ENCODE data around the gene IL1A. TPM values are rescaled to one million over a fixed set of nuclear protein-coding genes. Genes with fewer than 3 reads are reported as not detected.

The IL1A gene
- total RNA-seq, 2 experiments from 2014 or later: not detected

GRCh38 chr2:112787729-112788393, 3.6 kb upstream of the IL1A start:
- Histone ChIP-seq H3K4me1 (ENCODE audit: insufficient read depth, low read length) (no peaks in the 10 kb centered on the region), H3K4me3 (ENCODE audit: low read length) (no peak overlapping the region), H3K36me3 (ENCODE audit: insufficient read depth, low read length) (no peaks in the 10 kb centered on the region), H3K9me3 (ENCODE audit: control insufficient read depth in 1 of 2, insufficient read depth in 1 of 2, low read length in 2 of 2) (no peaks in the 10 kb centered on the region), H3K27me3 (ENCODE audit: control insufficient read depth in 1 of 2, insufficient read depth in 2 of 2, low read length in 2 of 2) (no peaks in the 10 kb centered on the region), H3K27ac (ENCODE audit: low read depth in 1 of 2, low read length in 2 of 2) (no peak overlapping the region)
- ChIA-PET POLR2A (no interaction called here), CTCF (no interaction called here)
- Mint-ChIP-seq H3K36me3 (ENCODE audit: low read depth) (no peaks in the 10 kb centered on the region), H3K4me1 (ENCODE audit: low read depth) (no peaks in the 10 kb centered on the region), H3K27ac (no peak overlapping the region), H3K4me3 (no peak overlapping the region), H3K9me3 (no peaks in the 10 kb centered on the region), H3K27me3 (peaks cover 11% of the 10 kb centered on the region)
- DNase-seq (peak in 1 of 14 experiments; percentile 22), ATAC-seq (ENCODE audit: poor library complexity) (no peak)
- intact Hi-C loops (cut with DNase I, micrococcal nuclease): no loop called here
- TF ChIP-seq, protein P1, sequence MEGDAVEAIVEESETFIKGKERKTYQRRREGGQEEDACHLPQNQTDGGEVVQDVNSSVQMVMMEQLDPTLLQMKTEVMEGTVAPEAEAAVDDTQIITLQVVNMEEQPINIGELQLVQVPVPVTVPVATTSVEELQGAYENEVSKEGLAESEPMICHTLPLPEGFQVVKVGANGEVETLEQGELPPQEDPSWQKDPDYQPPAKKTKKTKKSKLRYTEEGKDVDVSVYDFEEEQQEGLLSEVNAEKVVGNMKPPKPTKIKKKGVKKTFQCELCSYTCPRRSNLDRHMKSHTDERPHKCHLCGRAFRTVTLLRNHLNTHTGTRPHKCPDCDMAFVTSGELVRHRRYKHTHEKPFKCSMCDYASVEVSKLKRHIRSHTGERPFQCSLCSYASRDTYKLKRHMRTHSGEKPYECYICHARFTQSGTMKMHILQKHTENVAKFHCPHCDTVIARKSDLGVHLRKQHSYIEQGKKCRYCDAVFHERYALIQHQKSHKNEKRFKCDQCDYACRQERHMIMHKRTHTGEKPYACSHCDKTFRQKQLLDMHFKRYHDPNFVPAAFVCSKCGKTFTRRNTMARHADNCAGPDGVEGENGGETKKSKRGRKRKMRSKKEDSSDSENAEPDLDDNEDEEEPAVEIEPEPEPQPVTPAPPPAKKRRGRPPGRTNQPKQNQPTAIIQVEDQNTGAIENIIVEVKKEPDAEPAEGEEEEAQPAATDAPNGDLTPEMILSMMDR (IDR thresholded peaks at IDR 0.05): no peak

GRCh38 chr2:112787294-112787693, 3.0 kb upstream of the IL1A start:
- H3K4me1 ChIP-seq (ENCODE audit: insufficient read depth, low read length): no peaks in the 10 kb centered on the region
- no peaks in the 10 kb centered on the region for H3K4me1 Mint-ChIP-seq (ENCODE audit: low read depth)
- no peak overlapping the region for H3K4me3 ChIP-seq (ENCODE audit: low read length)
- H3K9me3 Mint-ChIP-seq: no peaks in the 10 kb centered on the region
- intact Hi-C loops (cut with DNase I, micrococcal nuclease): no loop called here
- no peaks in the 10 kb centered on the region for H3K27me3 ChIP-seq (ENCODE audit: control insufficient read depth in 1 of 2, insufficient read depth in 2 of 2, low read length in 2 of 2)
- POLR2A ChIA-PET: no interaction called here
- peaks cover 11% of the 10 kb centered on the region for H3K27me3 Mint-ChIP-seq
- no peak overlapping the region for H3K27ac ChIP-seq (ENCODE audit: low read depth in 1 of 2, low read length in 2 of 2)
- H3K36me3 Mint-ChIP-seq (ENCODE audit: low read depth): no peaks in the 10 kb centered on the region
- TF ChIP-seq, protein P1 (IDR thresholded peaks at IDR 0.05): no peak
- no peaks in the 10 kb centered on the region for H3K9me3 ChIP-seq (ENCODE audit: control insufficient read depth in 1 of 2, insufficient read depth in 1 of 2, low read length in 2 of 2)
- CTCF ChIA-PET: no interaction called here
- DNase-seq (no peak), ATAC-seq (ENCODE audit: poor library complexity) (no peak)
- no peaks in the 10 kb centered on the region for H3K36me3 ChIP-seq (ENCODE audit: insufficient read depth, low read length)
- no peak overlapping the region for H3K4me3 Mint-ChIP-seq
- no peak overlapping the region for H3K27ac Mint-ChIP-seq

DNA sequence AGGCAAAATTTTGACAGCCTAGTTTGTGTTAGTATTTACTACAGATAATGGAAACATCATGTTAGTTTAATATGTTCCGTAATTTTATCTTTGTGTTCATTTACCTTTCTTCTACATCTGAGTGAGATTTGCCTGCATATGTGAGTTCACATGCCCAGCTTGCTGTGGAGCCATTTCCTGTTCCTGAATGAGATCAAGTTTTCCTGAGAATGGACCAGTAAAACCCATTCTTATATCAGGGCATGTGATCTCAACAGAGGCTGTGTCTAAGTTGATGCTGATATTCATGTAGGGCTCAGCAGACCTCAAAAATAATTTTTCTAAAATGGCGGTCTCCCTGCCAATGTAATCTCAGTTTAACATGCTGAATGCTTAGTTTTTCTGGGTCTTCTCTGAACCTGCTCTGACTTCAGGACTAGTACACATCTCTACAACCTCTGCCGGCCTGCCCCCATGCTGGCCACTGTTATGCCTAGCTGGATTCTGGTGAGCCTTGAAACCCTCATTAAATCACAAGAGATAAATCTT, 1.0 kb downstream of the IL1A start:
- Mint-ChIP-seq H3K36me3 (ENCODE audit: low read depth) (no peaks in the 10 kb centered on the region), H3K9me3 (no peaks in the 10 kb centered on the region), H3K4me3 (no peak overlapping the region), H3K27ac (no peak overlapping the region), H3K4me1 (ENCODE audit: low read depth) (no peaks in the 10 kb centered on the region), H3K27me3 (peaks cover 11% of the 10 kb centered on the region)
- TF ChIP-seq, protein P1 (IDR thresholded peaks at IDR 0.05): no peak
- no peak for DNase-seq
- ChIA-PET CTCF (no interaction called here), POLR2A (no interaction called here)
- intact Hi-C loops (cut with DNase I, micrococcal nuclease): no loop called here
- Histone ChIP-seq H3K4me1 (ENCODE audit: insufficient read depth, low read length) (no peaks in the 10 kb centered on the region), H3K27me3 (ENCODE audit: control insufficient read depth in 1 of 2, insufficient read depth in 2 of 2, low read length in 2 of 2) (no peaks in the 10 kb centered on the region), H3K27ac (ENCODE audit: low read depth in 1 of 2, low read length in 2 of 2) (no peak overlapping the region), H3K4me3 (ENCODE audit: low read length) (no peak overlapping the region), H3K36me3 (ENCODE audit: insufficient read depth, low read length) (no peaks in the 10 kb centered on the region), H3K9me3 (ENCODE audit: control insufficient read depth in 1 of 2, insufficient read depth in 1 of 2, low read length in 2 of 2) (no peaks in the 10 kb centered on the region)
- ATAC-seq (ENCODE audit: poor library complexity): no peak
